SK-N-SH (cell line): ENCODE results near the gene FDX1. TPM values are rescaled to one million over a fixed set of nuclear protein-coding genes. Genes with fewer than 3 reads are reported as not detected.
"Not testable (repeated sequence)": the region's sequence is repeated elsewhere in the genome, so short reads cannot be mapped to it uniquely, and the experiment has no call there.

ENCODE experiments used
- CTCF ChIA-PET: fragments of 300-600, 350-600 bp; formaldehyde crosslinking; extraction: SDS; loops from one replicate; lab custom pipeline; 2021; lab: Yijun Ruan, JAX
- POLR2A ChIA-PET: fragments of 350-600 bp; sonication (Branson Sonifier 250); formaldehyde crosslinking; extraction: SDS; loops from one replicate; lab custom pipeline; 2020; ENCODE audit warnings: antibody characterized with exemption, inconsistent platforms; lab: Yijun Ruan, JAX
- DNase-seq: peaks from one replicate; pipeline ENCODE4 v3.0.0; 2012
- H2AFZ ChIP-seq: fragments of 200-600 bp; sonication (generic); 2 replicates; pipeline ENCODE4 v1.8.1; 2016; ENCODE audit warnings: antibody characterized with exemption, mild to moderate bottlenecking, low read depth
- H3F3A ChIP-seq: fragments of 200-600 bp; sonication (generic); replicated peaks from 2 replicates; pipeline ENCODE3; 2016; ENCODE audit warnings: antibody characterized with exemption, mild to moderate bottlenecking; ENCODE audit not compliant: insufficient read depth
- H3K27ac ChIP-seq, 2 experiments: fragments of 200-500 bp in 1 of 2; fragments of 200-600 bp in 1 of 2; sonication (Bioruptor generic) in 1 of 2; sonication (generic), shearing (Covaris generic) in 1 of 2; 2 replicates each; pipeline versions ENCODE4 v1.5.1 to v1.6.1; 2014 to 2016; ENCODE audit warnings: low read depth in 2 of 2, inconsistent platforms in 1 of 2, low read length in 1 of 2, mild to moderate bottlenecking in 1 of 2, mixed read lengths in 1 of 2
- H3K27me3 ChIP-seq: fragments of 200-600 bp; sonication (generic), shearing (Covaris generic); 2 replicates; pipeline ENCODE4 v1.6.1; 2016; ENCODE audit warnings: mixed run types; ENCODE audit not compliant: insufficient read depth
- H3K36me3 ChIP-seq, 2 experiments: fragments of 200-500 bp in 1 of 2; fragments of 200-600 bp in 1 of 2; sonication (Bioruptor generic) in 1 of 2; sonication (generic) in 1 of 2; replicated peaks in 1 of 2; 2 replicates each; pipeline versions ENCODE3 to v1.5.1; 2014 to 2016; ENCODE audit warnings: low read length in 1 of 2, mild to moderate bottlenecking in 1 of 2; ENCODE audit not compliant: insufficient read depth in 2 of 2, control insufficient read depth in 1 of 2
- H3K4me1 ChIP-seq, 2 experiments: fragments of 200-500 bp in 1 of 2; fragments of 200-600 bp in 1 of 2; sonication (Bioruptor generic) in 1 of 2; sonication (generic), shearing (Covaris generic) in 1 of 2; 2 replicates each; pipeline versions ENCODE4 v1.5.1 to v1.6.1; 2014 to 2016; ENCODE audit warnings: low read depth in 1 of 2, low read length in 1 of 2, mixed run types in 1 of 2; ENCODE audit not compliant: insufficient read depth in 2 of 2, control insufficient read depth in 1 of 2
- H3K4me2 ChIP-seq: fragments of 200-600 bp; sonication (generic), shearing (Covaris generic); 2 replicates; pipeline ENCODE4 v1.6.1; 2017; ENCODE audit warnings: mixed run types
- H3K4me3 ChIP-seq, 2 experiments: fragments of 200-500 bp in 1 of 2; fragments of 200-600 bp in 1 of 2; sonication (Bioruptor generic) in 1 of 2; sonication (generic), shearing (Covaris generic) in 1 of 2; 2 replicates each; pipeline versions ENCODE4 v1.5.1 to v1.8.1; 2014 to 2016; ENCODE audit warnings: low read depth in 2 of 2, inconsistent platforms in 1 of 2, low read length in 1 of 2, mild to moderate bottlenecking in 1 of 2, mixed read lengths in 1 of 2, moderate library complexity in 1 of 2
- H3K79me2 ChIP-seq: fragments of 200-600 bp; sonication (generic); 2 replicates; pipeline ENCODE4 v1.8.1; 2017; ENCODE audit warnings: mild to moderate bottlenecking; ENCODE audit not compliant: insufficient read depth
- H3K9ac ChIP-seq: fragments of 200-600 bp; sonication (generic); 2 replicates; pipeline ENCODE4 v1.6.1; 2017; ENCODE audit warnings: mixed run types
- H3K9me2 ChIP-seq: fragments of 200-600 bp; sonication (generic); 2 replicates; pipeline ENCODE4 v1.6.1; 2017; ENCODE audit warnings: mixed run types
- H3K9me3 ChIP-seq: fragments of 200-600 bp; sonication (generic); 2 replicates; pipeline ENCODE4 v1.6.1; 2017; ENCODE audit warnings: mixed run types, mild to moderate bottlenecking, moderate library complexity
- H4K20me1 ChIP-seq: fragments of 200-600 bp; sonication (generic); 2 replicates; pipeline ENCODE4 v1.6.1; 2017; ENCODE audit warnings: mild to moderate bottlenecking, mixed run types; ENCODE audit not compliant: insufficient read depth
- EZH2phosphoT487 ChIP-seq: fragments of 200-600 bp; sonication (generic); IDR thresholded peaks from 2 replicates; pipeline ENCODE4 v1.6.1; 2017; ENCODE audit warnings: low read depth, mixed run types, mild to moderate bottlenecking, antibody characterized with exemption, moderate library complexity, borderline replicate concordance
- MEF2A ChIP-seq: IDR thresholded peaks from 2 replicates; pipeline ENCODE4 v1.4.0; 2012; ENCODE audit warnings: low read depth, borderline replicate concordance
- MXI1 ChIP-seq: IDR thresholded peaks from 2 replicates; pipeline ENCODE4 v1.6.1; 2012; ENCODE audit warnings: mild to moderate bottlenecking, low read depth, low read length, improper control_type of control experiment
- RXRA ChIP-seq: IDR thresholded peaks from 2 replicates; pipeline ENCODE4 v1.4.0; 2012; ENCODE audit warnings: low read depth, mild to moderate bottlenecking, borderline replicate concordance
- SIN3A ChIP-seq: IDR thresholded peaks from 2 replicates; pipeline ENCODE4 v1.6.1; 2012; ENCODE audit warnings: low read depth, mild to moderate bottlenecking, low read length, moderate library complexity, borderline replicate concordance
- TAF1 ChIP-seq: IDR thresholded peaks from 2 replicates; pipeline ENCODE4 v1.6.1; 2012; ENCODE audit warnings: low read depth, mild to moderate bottlenecking, low read length, moderate library complexity, borderline replicate concordance
- ZBTB33 ChIP-seq: IDR thresholded peaks from 2 replicates; pipeline ENCODE4 v1.4.0; 2012; ENCODE audit warnings: low read depth, borderline replicate concordance
- WGBS: methylation state at CpG from one replicate; pipeline ENCODE4 v1.1.6; 2017; ENCODE audit warnings: low lambda C conversion rate; 5-methylcytosine and 5-hydroxymethylcytosine counted together
- polyA plus RNA-seq, 3 experiments: library from polyadenylated mRNA; depleted of rRNA; stranded (reverse); fragments of >200 nt; gene quantifications; 2 replicates each; pipeline ENCODE4 v1.2.3, GENCODE V29; 2012
- TF ChIP-seq, protein P1 (sequence below): IDR thresholded peaks from 2 replicates; pipeline ENCODE4 v1.6.1; 2012; ENCODE audit warnings: mild to moderate bottlenecking, low read depth, low read length, moderate library complexity

Gene FDX1
- polyA plus RNA-seq, 1 of the 3 experiments (the other 2 are of a cell fraction) = 4.0 TPM

GRCh38 chr11:110415081-110415480 is 14.7 kb upstream of the FDX1 start (continued):
- TF ChIP-seq, protein P1, sequence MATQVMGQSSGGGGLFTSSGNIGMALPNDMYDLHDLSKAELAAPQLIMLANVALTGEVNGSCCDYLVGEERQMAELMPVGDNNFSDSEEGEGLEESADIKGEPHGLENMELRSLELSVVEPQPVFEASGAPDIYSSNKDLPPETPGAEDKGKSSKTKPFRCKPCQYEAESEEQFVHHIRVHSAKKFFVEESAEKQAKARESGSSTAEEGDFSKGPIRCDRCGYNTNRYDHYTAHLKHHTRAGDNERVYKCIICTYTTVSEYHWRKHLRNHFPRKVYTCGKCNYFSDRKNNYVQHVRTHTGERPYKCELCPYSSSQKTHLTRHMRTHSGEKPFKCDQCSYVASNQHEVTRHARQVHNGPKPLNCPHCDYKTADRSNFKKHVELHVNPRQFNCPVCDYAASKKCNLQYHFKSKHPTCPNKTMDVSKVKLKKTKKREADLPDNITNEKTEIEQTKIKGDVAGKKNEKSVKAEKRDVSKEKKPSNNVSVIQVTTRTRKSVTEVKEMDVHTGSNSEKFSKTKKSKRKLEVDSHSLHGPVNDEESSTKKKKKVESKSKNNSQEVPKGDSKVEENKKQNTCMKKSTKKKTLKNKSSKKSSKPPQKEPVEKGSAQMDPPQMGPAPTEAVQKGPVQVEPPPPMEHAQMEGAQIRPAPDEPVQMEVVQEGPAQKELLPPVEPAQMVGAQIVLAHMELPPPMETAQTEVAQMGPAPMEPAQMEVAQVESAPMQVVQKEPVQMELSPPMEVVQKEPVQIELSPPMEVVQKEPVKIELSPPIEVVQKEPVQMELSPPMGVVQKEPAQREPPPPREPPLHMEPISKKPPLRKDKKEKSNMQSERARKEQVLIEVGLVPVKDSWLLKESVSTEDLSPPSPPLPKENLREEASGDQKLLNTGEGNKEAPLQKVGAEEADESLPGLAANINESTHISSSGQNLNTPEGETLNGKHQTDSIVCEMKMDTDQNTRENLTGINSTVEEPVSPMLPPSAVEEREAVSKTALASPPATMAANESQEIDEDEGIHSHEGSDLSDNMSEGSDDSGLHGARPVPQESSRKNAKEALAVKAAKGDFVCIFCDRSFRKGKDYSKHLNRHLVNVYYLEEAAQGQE = no peak
- TF ChIP-seq EZH2phosphoT487 = no peak
- no peak for TF ChIP-seq RXRA
- no peak for TF ChIP-seq MXI1
- TF ChIP-seq MEF2A = no peak
- TF ChIP-seq SIN3A = no peak

GRCh38 chr11:110421658-110422057 is 8.1 kb upstream of the FDX1 start:
- H3K9ac ChIP-seq, H3K27me3 ChIP-seq, H3K4me2 ChIP-seq, POLR2A ChIA-PET, H3K4me3 ChIP-seq, H4K20me1 ChIP-seq, H3K79me2 ChIP-seq, DNase-seq, H3K9me2 ChIP-seq, H3K4me1 ChIP-seq, H2AFZ ChIP-seq, H3K36me3 ChIP-seq, H3K9me3 ChIP-seq, H3K27ac ChIP-seq, H3F3A ChIP-seq: not testable (repeated sequence)
- 42% methylated on average over 6 of the region's 6 CpGs for WGBS
- CTCF ChIA-PET = interaction anchor here (0.9 to 1.3 kb wide), 3 partner anchors 9 to 11 kb away, joined by 3 read pairs; no protein-coding TSS in a partner anchor

DNA sequence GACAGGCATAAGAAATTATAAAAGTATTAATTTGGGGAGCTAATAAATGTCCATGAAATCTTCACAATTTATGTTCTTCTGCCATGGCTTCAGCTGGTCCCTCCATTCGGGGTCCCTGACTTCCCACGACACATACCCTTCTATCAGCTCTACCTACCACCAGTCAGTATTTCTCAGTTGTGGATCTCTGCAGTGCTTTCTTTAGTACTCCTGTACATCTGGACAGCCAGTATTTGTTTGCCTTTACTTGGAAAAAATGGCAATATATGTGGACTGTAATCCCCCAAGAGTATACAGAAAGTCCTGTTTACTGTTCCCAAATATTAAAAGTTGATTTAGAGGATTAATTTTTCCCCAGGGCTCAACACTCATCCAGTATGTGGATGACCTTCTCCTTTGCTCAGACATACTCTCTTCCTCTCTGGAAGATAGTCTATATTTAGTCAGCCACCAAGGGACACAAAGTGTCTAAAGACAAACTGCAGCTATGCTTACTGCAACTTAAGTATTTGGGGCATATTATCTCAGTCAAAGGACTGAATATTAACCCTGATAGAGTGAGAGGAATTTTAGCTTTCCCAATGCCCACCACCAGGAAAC is 7.3 kb upstream of the FDX1 start:
- CTCF ChIA-PET = interaction anchor here (0.9 to 1.4 kb wide), 4 partner anchors 8 to 221 kb away, joined by 3 to 5 read pairs (median 3); no protein-coding TSS in a partner anchor
- TF ChIP-seq ZBTB33 (no peak), TAF1 (no peak)
- Histone ChIP-seq H3K4me3 (no peak overlapping the region), H3K27ac (no peak overlapping the region), H3F3A (no peaks in the 10 kb centered on the region), H3K9ac (no peak overlapping the region), H3K9me3 (no peaks in the 10 kb centered on the region), H3K79me2 (no peaks in the 10 kb centered on the region), H3K4me2 (no peak overlapping the region), H3K36me3 (no peaks in the 10 kb centered on the region), H4K20me1 (no peaks in the 10 kb centered on the region), H3K9me2 (no peaks in the 10 kb centered on the region), H2AFZ (no peak overlapping the region), H3K4me1 (no peaks in the 10 kb centered on the region), H3K27me3 (no peaks in the 10 kb centered on the region)
- WGBS = 42% methylated on average over 2 of the region's 2 CpGs
- POLR2A ChIA-PET = no interaction called here
- no peak for DNase-seq
